Panc1 (cell line): ENCODE results near the gene FLII. TPM values are rescaled to one million over a fixed set of nuclear protein-coding genes. Genes with fewer than 3 reads are reported as not detected.

Experiments used
- ATAC-seq: fragments of 200-7000 bp; cut with Tn5 transposase; 2 replicates; pipeline ENCODE4 v1.9.1; 2020; ENCODE audit warnings: mild to moderate bottlenecking, moderate library complexity
- BruUV-seq: library from RNA; stranded (reverse); fragments of 400-500 nt; replicated peaks from 2 replicates; lab custom pipeline; 2021; lab: Mats Ljungman, UMichigan
- CTCF ChIA-PET: fragments of 300-600 bp; sonication (Branson Sonifier 250); formaldehyde crosslinking; loops from one replicate; lab custom pipeline; 2022; ENCODE audit warnings: antibody characterized with exemption; lab: Charles Lee
- POLR2A ChIA-PET: fragments of 300-600 bp; sonication (Branson Sonifier 250); formaldehyde crosslinking; loops from one replicate; lab custom pipeline; 2022; ENCODE audit warnings: antibody characterized with exemption; lab: Charles Lee
- DNase-seq: peaks from one replicate; pipeline ENCODE4 v3.0.0-alpha.2; 2010; ENCODE audit warnings: low read depth, low spot score
- H3K27ac ChIP-seq: 2 replicates; pipeline ENCODE4 v1.5.1; 2011; ENCODE audit warnings: mild to moderate bottlenecking, low read length, inconsistent platforms
- H3K27me3 ChIP-seq: fragments of 200-500 bp; sonication (Bioruptor generic); 2 replicates; pipeline ENCODE4 v1.6.0; 2014; ENCODE audit warnings: low read length, inconsistent platforms; ENCODE audit not compliant: control insufficient read depth, insufficient read depth
- H3K36me3 ChIP-seq: fragments of 200-500 bp; sonication (Bioruptor generic); 2 replicates; pipeline ENCODE4 v1.5.1; 2014; ENCODE audit warnings: inconsistent platforms, mild to moderate bottlenecking, low read length, moderate library complexity; ENCODE audit not compliant: control insufficient read depth, insufficient read depth
- H3K4me1 ChIP-seq: 2 replicates; pipeline ENCODE4 v1.5.1; 2011; ENCODE audit warnings: inconsistent platforms, mild to moderate bottlenecking, low read length, moderate library complexity; ENCODE audit not compliant: control insufficient read depth, insufficient read depth
- H3K4me3 ChIP-seq, 2 experiments: 2 replicates each; pipeline ENCODE4 v1.5.1; 2011 to 2012; ENCODE audit warnings: low read depth in 2 of 2, low read length in 2 of 2, mild to moderate bottlenecking in 2 of 2, inconsistent platforms in 1 of 2, moderate library complexity in 1 of 2
- H3K9me3 ChIP-seq: fragments of 200-500 bp; sonication (Bioruptor generic); 2 replicates; pipeline ENCODE4 v1.5.1; 2014; ENCODE audit warnings: low read depth, mild to moderate bottlenecking, inconsistent platforms, low read length, moderate library complexity; ENCODE audit not compliant: control insufficient read depth, insufficient read depth
- CTCF ChIP-seq: fragments of 450-650 bp; IDR thresholded peaks from 2 replicates; pipeline ENCODE4 v1.5.1; 2017; ENCODE audit warnings: mild to moderate bottlenecking
- POLR2AphosphoS5 ChIP-seq: IDR thresholded peaks from 2 replicates; pipeline ENCODE4 v1.6.1; 2012; ENCODE audit warnings: mild to moderate bottlenecking, low read depth, low read length, moderate library complexity
- REST ChIP-seq, 2 experiments: IDR thresholded peaks; 2 replicates each; pipeline ENCODE4 v1.6.1; 2011 to 2012; ENCODE audit warnings: low read depth in 2 of 2, control low read depth in 1 of 2, low read length in 1 of 2, mild to moderate bottlenecking in 1 of 2, moderate library complexity in 1 of 2; ENCODE audit not compliant: insufficient read depth in 1 of 2
- SIN3A ChIP-seq: IDR thresholded peaks from 2 replicates; pipeline ENCODE4 v1.6.1; 2012; ENCODE audit warnings: low read depth, mild to moderate bottlenecking, low read length, moderate library complexity, borderline replicate concordance; ENCODE audit not compliant: insufficient read depth
- TCF7L2 ChIP-seq: IDR thresholded peaks from 2 replicates; pipeline ENCODE4 v1.6.1; 2011; ENCODE audit warnings: mild to moderate bottlenecking, low read depth, low read length, inconsistent platforms
- in situ Hi-C: cut with HindIII; loops from 2 replicates; pipeline ENCODE4 v1.10.0; 2016; ENCODE audit warnings: low sequenced_read_pairs, low pct_unique_long_range_greater_than_20kb
- intact Hi-C: fragments of 100-400 bp; cut with micrococcal nuclease; formaldehyde crosslinking; loops from one replicate; pipeline ENCODE4 v1.10.0; 2022; ENCODE audit not compliant: unreplicated experiment
- total RNA-seq: library from RNA; stranded (reverse); gene quantifications from one replicate; pipeline ENCODE4 v1.2.1, GENCODE V29; 2021; ENCODE audit not compliant: unreplicated experiment

Gene FLII
- total RNA-seq, 1 experiment from 2014 or later, result 207 TPM

- ChIA-PET CTCF (no interaction called here), POLR2A (no interaction called here)
- Histone ChIP-seq H3K4me3 (no peak overlapping the region), H3K27me3 (no peaks in the 10 kb centered on the region), H3K4me1 (peaks cover 4% of the 10 kb centered on the region; the same call in 1 of the 2 replicates), H3K36me3 (no peaks in the 10 kb centered on the region; the same call in 1 of the 2 replicates), H3K27ac (no peak overlapping the region), H3K9me3 (no peaks in the 10 kb centered on the region)
- DNase-seq (no peak), ATAC-seq (no peak)
- TF ChIP-seq POLR2AphosphoS5 (no peak), TCF7L2 (no peak), REST (IDR thresholded peaks at IDR 0.05; ENCODE audit: insufficient read depth in 1 of 2, low read depth in 2 of 2, low read length in 1 of 2) (no peak), SIN3A (no peak), CTCF (no peak)
- intact Hi-C loops, result no loop called here
- in situ Hi-C loops, result no loop called here
- BruUV-seq, result no TSS peak
Observed at GRCh38 chr17:18252160-18252559, 6.4 kb downstream of the FLII start.

- POLR2A ChIA-PET, result no interaction called here
- no peak for DNase-seq
- H3K36me3 ChIP-seq, result no peaks in the 10 kb centered on the region; the same call in 1 of the 2 replicates
Observed at GRCh38 chr17:18251204-18251603, 7.3 kb downstream of the FLII start.

More at GRCh38 chr17:18251204-18251603, 7.3 kb downstream of the FLII start:
- no peaks in the 10 kb centered on the region for H3K27me3 ChIP-seq
- BruUV-seq, result no TSS peak
- CTCF ChIA-PET, result no interaction called here
- TF ChIP-seq CTCF, result no peak
- TF ChIP-seq POLR2AphosphoS5, result no peak
- TF ChIP-seq TCF7L2, result no peak
- no peak for TF ChIP-seq SIN3A
- TF ChIP-seq REST (IDR thresholded peaks at IDR 0.05; ENCODE audit: insufficient read depth in 1 of 2, low read depth in 2 of 2, low read length in 1 of 2), result no peak
- no peak for ATAC-seq
- in situ Hi-C loops, result no loop called here
- no peak overlapping the region for H3K27ac ChIP-seq
- no peak overlapping the region for H3K4me3 ChIP-seq
- H3K9me3 ChIP-seq, result no peaks in the 10 kb centered on the region
- intact Hi-C loops, result no loop called here
- no peaks in the 10 kb centered on the region for H3K4me1 ChIP-seq
